ENCODE results near the gene CELA3A. TPM values are rescaled to one million over a fixed set of nuclear protein-coding genes. Genes with fewer than 3 reads are reported as not detected.
A peak's percentile ranks its signal among the peaks of the same experiment; 100 is the strongest.

Gene CELA3A
- total RNA-seq, 3 donors from 2014 or later, result not detected

DNA sequence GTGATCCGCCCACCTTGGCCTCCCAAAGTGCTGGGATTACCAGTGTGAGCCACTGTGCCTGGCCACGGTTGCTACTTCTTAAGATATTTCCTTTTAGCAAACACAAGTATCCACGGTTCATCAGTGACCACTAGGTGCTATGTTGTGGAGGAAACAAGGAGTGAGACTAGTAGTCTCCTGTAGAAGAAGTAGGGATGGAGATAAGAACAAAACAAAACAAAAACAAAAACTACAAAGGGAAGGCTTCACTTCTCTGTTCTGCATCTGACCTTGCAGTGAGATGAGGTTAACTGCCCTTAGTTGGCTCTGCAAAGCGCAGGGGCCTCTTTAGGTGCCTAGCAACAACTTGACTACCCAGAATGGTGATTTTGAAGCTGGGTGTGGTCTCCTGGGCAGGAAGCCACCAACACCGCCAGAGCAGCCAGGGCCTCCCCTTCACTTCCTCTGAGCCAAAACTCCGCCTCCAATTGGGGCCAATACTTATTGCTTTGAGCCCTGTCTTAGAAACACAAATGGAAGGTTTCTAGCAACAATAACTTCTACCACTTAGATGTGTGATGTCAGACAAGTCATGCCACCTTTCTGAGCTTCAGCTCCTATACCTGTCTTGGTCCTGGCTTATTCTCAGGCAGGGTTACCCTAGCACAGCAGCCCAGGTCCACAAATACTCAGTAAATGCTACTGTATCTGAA is 38.3 kb downstream of the CELA3A start:
- no peaks in the 10 kb centered on the region for H3K36me3 ChIP-seq

DNA sequence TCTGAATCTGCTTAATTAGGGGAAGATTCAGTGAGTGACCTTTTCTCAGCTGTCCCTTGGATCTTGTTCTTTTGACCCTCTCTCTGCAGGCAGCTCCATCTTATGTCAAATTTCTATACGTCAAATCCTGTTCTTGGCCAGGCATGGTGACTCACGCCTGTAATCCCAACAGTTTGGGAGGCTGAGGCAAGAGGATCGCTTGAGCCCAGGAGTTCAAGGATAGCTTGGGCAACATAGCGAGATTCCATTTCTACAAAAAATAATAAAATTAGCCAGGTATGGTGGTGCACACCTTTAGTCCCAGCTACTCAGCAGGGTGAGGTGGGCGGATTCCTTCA is 38.8 kb downstream of the CELA3A start:
- peaks cover 0 to 12% of the 10 kb centered on the region in 2 donors for H3K4me1 ChIP-seq
- intact Hi-C loops (cut with DNase I; ENCODE audit: low total_unique reads), result no loop called here
- no peak overlapping the region for H3K4me3 ChIP-seq
- peak overlapping the region; percentile 25 to 53 for H3K27ac ChIP-seq
- TF ChIP-seq, protein P1, sequence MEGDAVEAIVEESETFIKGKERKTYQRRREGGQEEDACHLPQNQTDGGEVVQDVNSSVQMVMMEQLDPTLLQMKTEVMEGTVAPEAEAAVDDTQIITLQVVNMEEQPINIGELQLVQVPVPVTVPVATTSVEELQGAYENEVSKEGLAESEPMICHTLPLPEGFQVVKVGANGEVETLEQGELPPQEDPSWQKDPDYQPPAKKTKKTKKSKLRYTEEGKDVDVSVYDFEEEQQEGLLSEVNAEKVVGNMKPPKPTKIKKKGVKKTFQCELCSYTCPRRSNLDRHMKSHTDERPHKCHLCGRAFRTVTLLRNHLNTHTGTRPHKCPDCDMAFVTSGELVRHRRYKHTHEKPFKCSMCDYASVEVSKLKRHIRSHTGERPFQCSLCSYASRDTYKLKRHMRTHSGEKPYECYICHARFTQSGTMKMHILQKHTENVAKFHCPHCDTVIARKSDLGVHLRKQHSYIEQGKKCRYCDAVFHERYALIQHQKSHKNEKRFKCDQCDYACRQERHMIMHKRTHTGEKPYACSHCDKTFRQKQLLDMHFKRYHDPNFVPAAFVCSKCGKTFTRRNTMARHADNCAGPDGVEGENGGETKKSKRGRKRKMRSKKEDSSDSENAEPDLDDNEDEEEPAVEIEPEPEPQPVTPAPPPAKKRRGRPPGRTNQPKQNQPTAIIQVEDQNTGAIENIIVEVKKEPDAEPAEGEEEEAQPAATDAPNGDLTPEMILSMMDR (IDR thresholded peaks at IDR 0.05), result no peak
- TF ChIP-seq POLR2A (IDR thresholded peaks at IDR 0.05), result no peak
- no peak for TF ChIP-seq POLR2AphosphoS5 (IDR thresholded peaks at IDR 0.05)
- H3K27me3 ChIP-seq, result no peaks in the 10 kb centered on the region
- H3K9me3 ChIP-seq, result no peaks in the 10 kb centered on the region
- DNase-seq (ENCODE audit: low spot score in 2 of 2), result no peak
- H3K36me3 ChIP-seq, result no peaks in the 10 kb centered on the region

More for the DNA sequence above, 38.3 kb downstream of the CELA3A start:
- Histone ChIP-seq H3K9me3 (no peaks in the 10 kb centered on the region), H3K4me1 (peaks cover 0 to 9% of the 10 kb centered on the region in 2 donors), H3K27me3 (no peaks in the 10 kb centered on the region), H3K4me3 (no peak overlapping the region), H3K27ac (peak overlapping the region; percentile 25 to 53)
- intact Hi-C loops (cut with DNase I; ENCODE audit: low total_unique reads), result no loop called here
- DNase-seq (ENCODE audit: low spot score in 2 of 2), result no peak
- TF ChIP-seq, protein P1 (IDR thresholded peaks at IDR 0.05), result no peak
- TF ChIP-seq POLR2A (IDR thresholded peaks at IDR 0.05), result no peak
- TF ChIP-seq POLR2AphosphoS5 (IDR thresholded peaks at IDR 0.05), result no peak

DNA sequence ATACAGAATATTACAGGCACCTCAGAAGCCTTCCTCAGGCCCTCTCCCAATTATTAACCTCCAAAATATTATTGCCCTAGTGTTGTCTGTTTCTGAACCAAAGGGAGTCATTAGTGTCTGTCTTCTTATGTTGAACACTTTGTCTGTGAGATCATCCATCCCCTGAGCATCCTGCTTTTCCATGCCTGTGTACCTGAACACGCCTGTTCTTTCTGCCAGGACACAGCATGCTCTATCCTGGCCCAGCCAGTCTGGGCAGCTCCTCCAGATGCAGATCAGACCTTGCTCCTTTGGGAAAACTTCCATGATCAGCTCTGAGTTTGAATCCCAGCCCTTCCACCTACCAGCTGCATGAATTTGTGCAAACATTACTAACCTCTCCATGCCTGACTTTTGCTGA is 40.0 kb downstream of the CELA3A start:
- H3K4me1 ChIP-seq, result peaks cover 0 to 12% of the 10 kb centered on the region in 2 donors
- H3K4me3 ChIP-seq, result no peak overlapping the region
- H3K36me3 ChIP-seq, result no peaks in the 10 kb centered on the region
- H3K27me3 ChIP-seq, result no peaks in the 10 kb centered on the region
- no peak for DNase-seq (ENCODE audit: low spot score in 2 of 2)
- no peak overlapping the region for H3K27ac ChIP-seq
- no peak for TF ChIP-seq POLR2A (IDR thresholded peaks at IDR 0.05)
- TF ChIP-seq POLR2AphosphoS5 (IDR thresholded peaks at IDR 0.05), result no peak
- TF ChIP-seq, protein P1 (IDR thresholded peaks at IDR 0.05), result no peak
- intact Hi-C loops (cut with DNase I; ENCODE audit: low total_unique reads), result no loop called here
- H3K9me3 ChIP-seq, result no peaks in the 10 kb centered on the region

DNA sequence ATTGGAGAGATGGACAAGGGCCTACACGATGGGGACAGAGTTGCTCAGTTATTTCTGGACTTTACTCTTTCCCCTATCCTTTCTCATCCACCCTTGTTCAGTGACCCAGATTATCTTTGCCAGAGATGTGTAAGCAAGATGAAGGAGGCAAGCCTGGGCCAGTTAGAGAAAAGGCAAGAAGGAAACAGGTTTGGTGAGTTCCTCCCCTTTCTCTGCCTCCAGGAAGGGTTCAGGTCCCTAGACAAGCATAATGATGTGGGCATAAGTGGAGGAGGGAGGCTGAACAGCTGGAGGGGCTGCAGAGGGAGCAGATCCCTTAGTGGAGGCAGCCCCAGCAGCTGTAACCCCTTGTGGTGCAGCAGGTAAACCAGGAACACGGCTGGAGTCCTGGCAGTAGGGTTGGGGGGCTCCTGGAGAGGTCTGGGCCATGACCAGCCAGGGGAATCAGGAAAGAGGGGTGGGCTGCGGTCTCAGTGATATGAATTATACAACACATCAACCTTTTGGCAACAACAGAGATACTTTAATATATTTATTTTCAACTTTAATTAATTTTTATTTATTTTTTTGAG is 41.8 kb downstream of the CELA3A start:
- H3K36me3 ChIP-seq, result no peaks in the 10 kb centered on the region
- intact Hi-C loops (cut with DNase I; ENCODE audit: low total_unique reads), result no loop called here

More for the DNA sequence above, 41.8 kb downstream of the CELA3A start:
- H3K4me1 ChIP-seq, result peaks cover 0 to 12% of the 10 kb centered on the region in 2 donors
- DNase-seq (ENCODE audit: low spot score in 2 of 2), result peak in 1 of 2 donors; percentile 72
- no peaks in the 10 kb centered on the region for H3K27me3 ChIP-seq
- peak in 2 of 3 donors; percentile 58 to 61 for TF ChIP-seq POLR2AphosphoS5 (IDR thresholded peaks at IDR 0.05)
- TF ChIP-seq, protein P1 (IDR thresholded peaks at IDR 0.05), result no peak
- H3K9me3 ChIP-seq, result no peaks in the 10 kb centered on the region
- H3K27ac ChIP-seq, result peak overlapping the region; percentile 62 to 84
- peak overlapping the region in 1 of 3 donors; percentile 21 for H3K4me3 ChIP-seq

Data from breast epithelium (tissue), 4 donors.